Measurements from ENCODE around the gene APMAP. TPM values are rescaled to one million over a fixed set of nuclear protein-coding genes. Genes with fewer than 3 reads are reported as not detected.

Gene APMAP
- 81.0 and 81.3 TPM in 2 replicates for total RNA-seq
- long read RNA-seq, transcript APMAP-201 (9 exons, 2,430 nt): major isoform, 987 of 1,068 reads
- long read RNA-seq, partial matches to known transcripts: 21 of 1,068 reads
- long read RNA-seq, other reads (novel, unspliced or antisense): 58 of 1,068 reads

- peak; percentile 81 for DNase-seq (ENCODE audit: low spot score, unreplicated experiment)
- H3K4me1 Mint-ChIP-seq (ENCODE audit: low read depth): peaks cover 15% of the 10 kb centered on the region
- peaks cover 19% of the 10 kb centered on the region for H3K27me3 Mint-ChIP-seq
- no peaks in the 10 kb centered on the region for H3K9me3 Mint-ChIP-seq (ENCODE audit: low read depth)
- H3K4me3 Mint-ChIP-seq (ENCODE audit: low read depth): peak within 1 kb of the TSS; percentile 93
- peaks cover 2% of the 10 kb centered on the region for H3K36me3 Mint-ChIP-seq (ENCODE audit: insufficient read depth)
- H3K27ac Mint-ChIP-seq: peak within 1 kb of the TSS; percentile 96
- no peak for TF ChIP-seq CTCF (IDR thresholded peaks at IDR 0.05; ENCODE audit: unreplicated experiment)
These were observed at the start of gene APMAP for GRCh38 chr20:24992487-24993205. TSS of gene APMAP (minus strand) at chr20:24992751. CDS start at chr20:24992688, 63 bp downstream.

- no peak for TF ChIP-seq CTCF (IDR thresholded peaks at IDR 0.05; ENCODE audit: unreplicated experiment)
- no peaks in the 10 kb centered on the region for H3K36me3 Mint-ChIP-seq (ENCODE audit: insufficient read depth)
- no peak overlapping the region for H3K4me3 Mint-ChIP-seq (ENCODE audit: low read depth)
- peaks cover 3% of the 10 kb centered on the region for H3K27me3 Mint-ChIP-seq
- no peaks in the 10 kb centered on the region for H3K4me1 Mint-ChIP-seq (ENCODE audit: low read depth)
- H3K9me3 Mint-ChIP-seq (ENCODE audit: low read depth): no peaks in the 10 kb centered on the region
- DNase-seq (ENCODE audit: low spot score, unreplicated experiment): no peak
- no peak overlapping the region for H3K27ac Mint-ChIP-seq
These were observed 49.4 kb upstream of the APMAP start for GRCh38 chr20:25041813-25042530.

- no peak for DNase-seq (ENCODE audit: low spot score, unreplicated experiment)
These were observed 47.9 kb upstream of the APMAP start for GRCh38 chr20:25040438-25040831.

GRCh38 chr20:25039697-25040437 is 47.3 kb upstream of the APMAP start:
- TF ChIP-seq CTCF (IDR thresholded peaks at IDR 0.05; ENCODE audit: unreplicated experiment): no peak
- H3K4me1 Mint-ChIP-seq (ENCODE audit: low read depth): no peaks in the 10 kb centered on the region
- no peaks in the 10 kb centered on the region for H3K36me3 Mint-ChIP-seq (ENCODE audit: insufficient read depth)
- H3K27me3 Mint-ChIP-seq: no peaks in the 10 kb centered on the region
- no peak for DNase-seq (ENCODE audit: low spot score, unreplicated experiment)
- H3K27ac Mint-ChIP-seq: no peak overlapping the region
- no peak overlapping the region for H3K4me3 Mint-ChIP-seq (ENCODE audit: low read depth)
- no peaks in the 10 kb centered on the region for H3K9me3 Mint-ChIP-seq (ENCODE audit: low read depth)

More at GRCh38 chr20:25040438-25040831, 47.9 kb upstream of the APMAP start:
- H3K27me3 Mint-ChIP-seq: no peaks in the 10 kb centered on the region
- no peaks in the 10 kb centered on the region for H3K36me3 Mint-ChIP-seq (ENCODE audit: insufficient read depth)
- no peaks in the 10 kb centered on the region for H3K4me1 Mint-ChIP-seq (ENCODE audit: low read depth)
- H3K27ac Mint-ChIP-seq: no peak overlapping the region
- H3K9me3 Mint-ChIP-seq (ENCODE audit: low read depth): no peaks in the 10 kb centered on the region
- TF ChIP-seq CTCF (IDR thresholded peaks at IDR 0.05; ENCODE audit: unreplicated experiment): no peak
- H3K4me3 Mint-ChIP-seq (ENCODE audit: low read depth): no peak overlapping the region

- H3K4me1 Mint-ChIP-seq (ENCODE audit: low read depth): no peaks in the 10 kb centered on the region
- no peaks in the 10 kb centered on the region for H3K27me3 Mint-ChIP-seq
- no peak for TF ChIP-seq CTCF (IDR thresholded peaks at IDR 0.05; ENCODE audit: unreplicated experiment)
- H3K9me3 Mint-ChIP-seq (ENCODE audit: low read depth): no peaks in the 10 kb centered on the region
- no peaks in the 10 kb centered on the region for H3K36me3 Mint-ChIP-seq (ENCODE audit: insufficient read depth)
- H3K27ac Mint-ChIP-seq: no peak overlapping the region
- DNase-seq (ENCODE audit: low spot score, unreplicated experiment): no peak
- no peak overlapping the region for H3K4me3 Mint-ChIP-seq (ENCODE audit: low read depth)
These were observed 46.1 kb upstream of the APMAP start for GRCh38 chr20:25038591-25039015.
